ENCODE results near the gene DACH1. TPM values are rescaled to one million over a fixed set of nuclear protein-coding genes. Genes with fewer than 3 reads are reported as not detected.

The DACH1 gene
- total RNA-seq, 1 experiment from 2014 or later = 0.14 TPM

DNA sequence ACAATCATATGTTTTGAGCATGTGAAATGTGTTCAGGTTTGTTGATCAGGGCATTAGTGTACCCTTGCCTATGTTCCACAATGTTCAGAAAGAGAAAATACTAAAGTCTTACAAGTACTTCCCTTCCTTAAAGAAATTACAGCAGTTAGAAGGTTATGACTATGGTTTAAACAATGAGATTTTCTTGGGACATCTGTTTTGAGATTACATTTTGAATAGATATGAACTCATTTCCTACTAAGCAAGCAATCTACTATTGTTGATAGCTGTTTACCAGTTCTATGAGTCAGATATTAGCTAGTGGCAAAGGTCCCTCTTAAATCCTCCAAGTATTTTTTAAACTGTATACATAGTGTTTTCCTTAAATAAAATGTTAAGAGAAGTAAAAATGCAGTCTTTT lies 241.3 kb downstream of the DACH1 start:
- DNase-seq (ENCODE audit: low spot score) = no peak

DNA sequence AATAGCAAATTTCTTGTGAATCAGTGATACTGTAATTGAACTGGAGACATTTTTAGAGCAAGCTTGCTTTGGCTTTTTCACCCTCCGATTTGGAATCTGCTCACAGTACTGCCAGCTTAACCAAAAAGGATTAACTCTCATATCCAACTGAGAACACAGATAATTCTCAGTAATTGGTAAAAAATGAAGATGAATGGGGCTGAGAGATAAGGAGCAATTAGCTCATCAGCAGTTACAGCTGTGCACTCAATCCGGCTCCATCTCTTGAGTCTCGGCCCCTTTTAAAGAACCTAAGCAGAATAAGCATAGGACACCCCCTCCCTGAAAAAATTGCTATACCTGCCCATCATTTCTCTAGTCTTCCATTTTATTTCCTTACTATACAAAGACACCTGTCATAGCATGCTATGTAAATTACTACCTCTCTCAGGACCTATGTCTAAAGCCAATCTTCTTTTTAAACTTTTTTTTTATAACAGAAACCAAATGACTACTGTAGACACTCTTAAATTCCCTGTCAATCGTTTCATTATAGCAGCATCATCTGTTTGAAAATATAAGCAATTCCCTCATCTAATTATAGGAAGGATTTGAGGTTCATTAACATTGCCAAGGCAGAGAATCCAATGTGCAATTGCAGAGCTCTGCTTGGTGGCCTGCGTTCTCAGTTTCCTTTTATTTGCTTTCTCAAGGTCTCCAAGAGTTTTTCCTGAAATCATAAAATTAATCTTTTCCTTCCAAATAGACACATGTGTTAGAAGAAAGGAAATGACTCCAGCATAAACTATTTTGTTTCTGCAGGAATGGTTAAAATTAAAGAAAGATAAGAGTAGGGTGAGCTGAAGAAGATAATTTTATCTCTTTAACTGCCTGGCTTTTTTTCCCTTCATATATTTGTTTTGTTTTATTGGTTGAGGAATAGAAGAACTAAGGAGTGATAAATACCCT lies 242.1 kb downstream of the DACH1 start:
- DNase-seq (ENCODE audit: low spot score) = no peak

DNA sequence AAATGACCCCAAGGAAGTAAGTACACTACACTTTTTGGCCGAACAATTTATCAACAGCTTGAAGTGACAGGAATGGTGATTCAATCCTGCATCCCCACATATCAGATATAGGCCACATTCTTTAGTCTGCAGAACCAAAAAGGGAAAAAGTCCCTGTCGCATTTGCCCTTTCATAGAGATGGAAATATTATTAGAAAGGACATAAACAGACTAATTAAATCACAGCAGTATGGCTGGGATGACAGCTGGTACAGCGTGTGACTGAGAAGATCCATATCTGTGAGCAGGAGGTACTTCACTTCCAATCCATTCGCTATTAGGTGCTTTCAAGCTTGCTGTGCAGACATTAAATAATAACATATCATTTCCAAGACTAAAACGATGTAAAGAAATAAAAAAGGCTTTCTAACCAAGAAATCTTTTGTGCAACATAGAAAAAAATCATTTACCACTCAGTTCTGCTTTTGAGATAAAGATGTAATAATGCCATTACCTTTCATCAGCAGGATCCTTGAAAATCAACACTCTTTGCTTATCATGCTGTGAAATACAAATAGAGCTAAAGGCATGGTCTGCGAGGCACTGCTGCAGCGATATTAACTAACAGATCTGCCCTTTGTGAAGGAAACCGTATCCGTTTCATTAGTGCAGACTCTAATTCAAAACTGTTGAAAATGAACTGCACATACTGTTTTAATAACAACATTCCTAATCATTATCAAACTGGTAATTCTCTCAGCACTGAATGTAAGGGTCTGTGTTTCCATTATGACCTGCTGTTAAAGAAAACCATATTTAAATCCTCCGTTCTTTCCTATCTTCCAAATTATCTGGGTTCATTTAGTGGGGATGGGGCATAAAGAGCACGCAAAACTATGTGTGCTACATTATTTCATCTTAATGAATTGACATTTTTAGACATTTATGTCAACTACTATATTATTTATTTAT lies 245.6 kb downstream of the DACH1 start:
- no peak for DNase-seq (ENCODE audit: low spot score)

DNA sequence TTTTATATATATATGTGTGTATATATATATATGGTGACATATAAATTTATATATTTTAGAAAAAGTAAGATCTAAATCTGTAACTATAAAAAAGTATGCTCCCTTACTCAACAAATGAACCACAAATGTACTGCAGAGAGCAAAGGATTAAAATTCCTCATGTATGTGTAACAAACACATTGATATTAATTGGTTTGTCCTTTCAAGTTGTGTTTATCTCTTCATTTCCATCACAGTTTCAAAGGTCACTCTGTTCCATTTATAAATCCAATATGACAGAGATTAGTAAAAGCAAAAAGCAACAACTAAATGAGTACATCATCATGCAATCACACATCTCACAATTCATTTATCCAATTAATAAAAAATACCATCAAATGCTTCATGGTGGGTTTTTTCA lies 247.9 kb downstream of the DACH1 start:
- no peak for DNase-seq (ENCODE audit: low spot score)

GRCh38 chr13:71618159-71618558 lies 248.8 kb downstream of the DACH1 start:
- peak; percentile 15 for DNase-seq (ENCODE audit: low spot score)

DNA sequence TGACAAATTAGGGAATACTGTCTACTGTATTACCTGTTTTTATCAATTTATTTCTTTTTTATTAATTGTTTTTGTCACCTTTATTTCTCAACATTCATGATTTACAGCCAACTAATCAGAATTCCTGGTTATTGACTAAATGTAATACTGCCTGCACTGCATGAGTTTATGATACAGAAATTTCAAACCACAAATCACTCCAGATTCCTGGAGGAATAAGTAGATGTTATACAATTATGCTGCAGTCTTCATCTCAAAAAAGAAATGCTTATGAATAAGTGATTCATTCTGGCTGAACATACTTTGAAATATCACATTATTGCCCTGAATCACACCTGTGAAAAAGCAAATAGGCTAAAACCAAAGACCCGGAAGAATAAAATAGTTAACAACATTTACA lies 249.7 kb downstream of the DACH1 start:
- DNase-seq (ENCODE audit: low spot score) = no peak

DNA sequence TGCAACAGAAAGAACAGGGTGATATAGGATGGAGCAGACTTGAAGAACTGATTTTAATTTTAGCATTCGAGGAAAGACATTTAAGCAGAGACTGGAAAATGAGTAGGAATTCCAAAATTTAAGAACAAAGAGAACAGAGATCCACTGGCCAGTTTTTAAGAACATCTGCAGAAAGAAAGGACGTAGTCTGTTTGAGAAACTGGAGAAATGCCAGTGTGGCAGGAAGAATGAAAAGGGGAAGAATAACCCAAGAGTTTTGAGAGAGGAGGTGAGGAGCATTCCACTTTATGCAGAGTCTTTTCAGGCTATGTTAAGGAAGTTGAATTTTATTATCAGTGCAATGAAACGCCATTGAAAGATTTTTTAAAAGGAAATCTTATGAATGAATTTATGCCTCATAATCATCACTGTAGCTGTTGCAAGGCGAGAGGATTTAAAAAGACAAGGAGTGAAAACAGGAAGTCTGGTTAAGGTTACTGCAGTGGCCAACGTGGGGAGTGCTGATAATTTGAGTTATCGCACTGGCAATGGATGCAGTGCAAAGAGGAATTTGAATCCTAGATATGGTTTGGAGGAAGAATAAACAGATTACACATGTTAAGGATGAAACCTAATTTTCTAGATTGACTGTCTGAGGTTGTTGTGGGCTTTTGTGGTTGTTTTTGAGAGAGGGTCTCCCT lies 253.8 kb downstream of the DACH1 start:
- no peak for DNase-seq (ENCODE audit: low spot score)

DNA sequence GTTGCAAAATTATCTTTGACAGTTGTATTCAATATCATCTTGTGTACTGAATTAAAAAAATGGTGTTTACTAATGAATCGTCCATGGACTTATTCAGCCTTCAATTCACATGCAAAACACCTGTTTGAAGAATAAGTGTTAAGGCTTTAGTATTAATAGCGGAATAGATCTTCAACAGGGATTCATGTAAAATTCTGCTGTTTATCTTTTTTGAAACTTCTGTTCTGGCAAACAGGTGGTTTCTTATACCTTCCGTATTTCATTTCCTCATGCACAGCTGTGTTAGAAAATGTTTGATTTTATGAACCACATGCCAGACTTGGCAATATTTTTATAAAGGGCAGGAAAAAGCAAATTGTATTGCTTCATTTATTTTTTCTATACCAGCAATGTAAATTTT lies 255.7 kb downstream of the DACH1 start:
- no peak for DNase-seq (ENCODE audit: low spot score)

DNA sequence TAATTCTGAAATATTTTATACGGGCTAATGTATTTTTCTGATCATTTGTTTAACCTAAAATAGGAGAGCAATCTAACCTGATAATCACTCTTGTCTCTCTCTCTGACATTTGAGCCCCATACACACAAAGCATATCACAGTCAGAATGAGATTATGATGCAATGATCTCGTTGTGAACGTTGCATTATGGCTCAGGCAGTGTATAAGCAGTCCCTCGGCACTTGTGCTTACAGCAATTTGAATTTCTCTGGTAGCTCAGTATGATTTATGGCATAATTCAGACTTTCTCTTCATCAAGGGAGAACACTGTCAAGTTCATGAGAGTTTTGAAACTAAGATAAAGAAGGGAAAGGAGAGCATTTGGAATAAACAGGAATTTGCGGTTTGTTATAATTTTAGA lies 256.1 kb downstream of the DACH1 start:
- no peak for DNase-seq (ENCODE audit: low spot score)

DNA sequence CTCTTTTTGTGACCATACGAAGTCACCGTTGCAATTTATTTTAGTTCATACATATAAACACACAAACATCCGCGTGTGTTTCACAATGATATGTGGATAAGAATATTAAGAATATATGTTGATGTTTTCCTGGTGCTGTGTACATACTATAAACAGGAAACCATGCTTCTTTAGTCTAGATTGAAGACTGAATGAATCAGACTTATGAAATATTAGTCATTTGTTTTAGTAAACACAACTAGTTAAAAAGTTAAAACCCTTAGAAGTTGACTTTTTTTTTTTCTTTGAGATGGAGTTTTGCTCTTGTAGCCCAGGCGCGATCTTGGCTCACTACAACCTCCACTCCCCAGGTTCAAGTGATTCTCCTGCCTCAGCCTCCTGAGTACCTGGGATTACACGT lies 257.7 kb downstream of the DACH1 start:
- DNase-seq (ENCODE audit: low spot score) = no peak

GRCh38 chr13:71607575-71607974 lies 259.4 kb downstream of the DACH1 start:
- no peak for DNase-seq (ENCODE audit: low spot score)

- DNase-seq (ENCODE audit: low spot score) = no peak
Measured at GRCh38 chr13:71606818-71607217, 260.2 kb downstream of the DACH1 start.

- DNase-seq (ENCODE audit: low spot score) = no peak
Measured at GRCh38 chr13:71605744-71606143, 261.3 kb downstream of the DACH1 start.

- no peak for DNase-seq (ENCODE audit: low spot score)
Measured at GRCh38 chr13:71603255-71603654, 263.7 kb downstream of the DACH1 start.

DNA sequence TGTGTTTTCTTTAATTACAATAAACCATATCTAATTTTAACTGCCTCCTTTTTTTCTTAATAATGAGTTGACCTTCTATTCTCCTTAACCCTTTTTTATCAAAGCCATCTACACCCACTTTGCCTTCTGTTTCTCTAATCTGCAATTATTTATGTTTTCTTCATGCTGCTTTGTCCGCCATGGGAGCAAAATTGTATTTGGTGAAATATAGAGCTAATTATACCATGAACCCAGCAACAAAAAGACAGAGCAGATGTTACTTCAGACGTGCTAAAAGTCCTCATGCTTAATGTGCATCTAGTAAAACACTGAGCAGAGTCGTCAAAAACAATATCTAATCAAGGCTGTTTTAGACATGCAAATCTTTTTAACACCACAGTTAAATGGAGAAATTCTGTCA lies 264.7 kb downstream of the DACH1 start:
- DNase-seq (ENCODE audit: low spot score) = no peak

GRCh38 chr13:71597150-71597549 lies 269.9 kb downstream of the DACH1 start:
- no peak for DNase-seq (ENCODE audit: low spot score)

GRCh38 chr13:71596116-71596515 lies 270.9 kb downstream of the DACH1 start:
- DNase-seq (ENCODE audit: low spot score) = no peak

DNA sequence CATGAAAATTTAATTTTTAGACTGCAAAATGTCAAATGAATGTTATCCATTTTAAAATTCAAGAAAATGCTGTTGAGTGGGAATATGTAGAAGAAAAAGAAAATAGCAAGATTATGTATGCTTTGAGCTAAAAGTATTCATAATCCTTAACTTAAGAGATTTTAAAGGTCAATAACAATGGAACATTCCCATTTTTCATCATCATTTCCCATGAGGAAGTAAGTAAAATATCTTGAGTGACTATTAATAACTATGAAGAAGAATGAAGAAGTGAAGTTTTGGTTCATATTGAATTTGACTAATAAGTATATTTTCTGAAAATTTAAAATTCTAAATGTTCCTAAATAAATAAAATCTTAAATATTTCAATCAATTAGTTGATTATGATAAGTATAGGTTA lies 273.4 kb downstream of the DACH1 start:
- DNase-seq (ENCODE audit: low spot score) = no peak

- DNase-seq (ENCODE audit: low spot score) = no peak
Measured at GRCh38 chr13:71591374-71591773, 275.6 kb downstream of the DACH1 start.

- DNase-seq (ENCODE audit: low spot score) = no peak
Measured at GRCh38 chr13:71590654-71591148, 276.3 kb downstream of the DACH1 start.

DNA sequence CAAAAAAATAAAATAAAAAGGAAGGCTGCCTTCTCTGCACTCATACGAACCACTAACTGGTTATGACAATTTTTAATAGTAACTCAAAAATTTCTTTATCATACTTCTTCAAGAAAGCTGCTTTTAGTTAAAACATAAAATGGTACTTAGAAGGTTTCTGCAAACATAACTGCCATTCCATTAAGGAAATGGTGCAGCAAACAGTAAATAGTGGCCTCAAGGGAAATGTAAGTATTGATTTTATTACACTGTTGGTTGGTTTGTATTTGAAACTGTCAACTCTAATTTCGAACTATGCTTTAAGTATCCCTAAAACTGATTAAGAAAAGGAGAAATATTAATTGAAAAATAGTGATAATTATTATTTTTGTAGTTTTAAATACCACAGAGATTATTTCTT lies 278.0 kb downstream of the DACH1 start:
- DNase-seq (ENCODE audit: low spot score) = no peak

GRCh38 chr13:71587817-71588216 lies 279.2 kb downstream of the DACH1 start:
- no peak for DNase-seq (ENCODE audit: low spot score)

Measured in H4 (cell line).